ENCODE data around the gene FOXL1. TPM values are rescaled to one million over a fixed set of nuclear protein-coding genes. Genes with fewer than 3 reads are reported as not detected.

FOXL1 gene
- total and polyA plus RNA-seq, 9 of the 15 experiments (the other 6 are each of a cell fraction or from before 2014, with no cell fraction given) = not detected

DNA sequence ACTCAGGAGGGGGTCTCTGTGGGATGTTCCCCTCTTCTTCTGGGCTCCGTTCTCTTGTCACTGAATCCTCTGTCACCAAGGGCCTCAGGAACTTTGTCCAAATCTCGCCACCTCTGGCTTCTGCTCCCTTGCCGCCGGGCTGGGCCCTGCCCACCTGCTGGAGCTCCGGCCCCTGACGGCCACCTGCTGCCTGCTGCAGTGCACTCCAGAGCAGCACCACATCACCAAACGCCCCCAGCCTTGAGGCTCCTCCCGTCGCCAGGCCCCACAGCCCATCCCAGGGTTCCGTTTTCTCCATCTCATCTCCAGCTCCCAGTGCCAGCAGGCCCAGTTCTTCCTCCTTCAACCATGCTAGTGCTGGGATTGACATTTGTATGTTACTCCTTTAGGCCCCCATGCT lies 43.6 kb downstream of the FOXL1 start:
- Histone ChIP-seq H3K4me1 (replicated peaks in 1 of 2; ENCODE audit: control insufficient read depth in 2 of 2, insufficient read depth in 2 of 2, low read length in 2 of 2) (peaks cover 0 to 8% of the 10 kb centered on the region in 2 experiments; a peak in 3 of 5 replicates), H3K4me3 (no peak overlapping the region), H3K27me3 (ENCODE audit: control insufficient read depth in 2 of 2, insufficient read depth in 2 of 2, low read length in 2 of 2) (peaks cover 19 to 63% of the 10 kb centered on the region in 2 experiments), H3K9me1 (ENCODE audit: control insufficient read depth, insufficient read depth, low read length) (no peaks in the 10 kb centered on the region), H3K27ac (ENCODE audit: extremely low read depth, low read depth, low read length) (no peak overlapping the region), H4K20me1 (replicated peaks; ENCODE audit: control insufficient read depth, insufficient read depth, low read length) (0 out of 2 replicates have a peak, but pooled peaks cover 10% of the 10 kb centered on the region), H3K36me3 (ENCODE audit: control insufficient read depth, insufficient read depth, low read length) (no peaks in the 10 kb centered on the region), H3K79me2 (ENCODE audit: control insufficient read depth, insufficient read depth, low read length) (no peaks in the 10 kb centered on the region), H2AFZ (ENCODE audit: low read depth, low read length) (no peak overlapping the region), H3K4me2 (ENCODE audit: insufficient read depth, low read length) (no peak overlapping the region), H3K9ac (ENCODE audit: insufficient read depth in 1 of 2, low read depth in 2 of 2, low read length in 2 of 2) (no peak overlapping the region; a peak in 1 of 4 replicates), H3K9me3 (replicated peaks; ENCODE audit: control insufficient read depth, insufficient read depth, low read depth, low read length) (no peaks in the 10 kb centered on the region)
- DNase-seq (ENCODE audit: extremely low read depth in 1 of 4, low spot score in 3 of 4) (no peak), ATAC-seq (no peak), FAIRE-seq (no peak)
- intact Hi-C loops (cut with micrococcal nuclease) = no loop called here
- WGBS (ENCODE audit: insufficient coverage, low coverage, missing lambda C conversion rate) = 1% methylated on average over 10 of the region's 10 CpGs
- POLR2A ChIA-PET = no interaction called here
- CTCF ChIA-PET (ENCODE audit: low intra/inter-chr PET ratio) = no interaction called here
- TF ChIP-seq CCAR2 (IDR thresholded peaks at IDR 0.05; ENCODE audit: low read depth, low read length) (no peak), MXI1 (IDR thresholded peaks at IDR 0.05; ENCODE audit: low read depth, low read length) (no peak), FOXA1 (IDR thresholded peaks at IDR 0.05; ENCODE audit: borderline replicate concordance) (no peak), NFE2 (IDR thresholded peaks at IDR 0.05; ENCODE audit: low read depth) (no peak), TCF3 (CRISPR knock-in tag; IDR thresholded peaks at IDR 0.05) (no peak), ZNF239 (CRISPR knock-in tag; IDR thresholded peaks at IDR 0.05) (no peak), BACH1 (tag; IDR thresholded peaks at IDR 0.05) (no peak), RBM39 (optimal IDR thresholded peaks at IDR 0.05; ENCODE audit: low read depth, low read length) (no peak), ZNF146 (CRISPR knock-in tag; IDR thresholded peaks at IDR 0.05; ENCODE audit: unreplicated experiment) (no peak), RFX5 (IDR thresholded peaks at IDR 0.05; ENCODE audit: low read depth, low read length) (no peak), MAFK (IDR thresholded peaks at IDR 0.05; ENCODE audit: low read length) (no peak), TAF9B (IDR thresholded peaks at IDR 0.05; ENCODE audit: partially characterized antibody) (no peak), ZNF445 (CRISPR knock-in tag; IDR thresholded peaks at IDR 0.05; ENCODE audit: low read depth) (no peak), NR4A1 (CRISPR knock-in tag; IDR thresholded peaks at IDR 0.05) (no peak), NR4A1 (tag; IDR thresholded peaks at IDR 0.05) (no peak), PURB (CRISPR knock-in tag; IDR thresholded peaks at IDR 0.05; ENCODE audit: low read depth) (no peak), LCOR (CRISPR knock-in tag; IDR thresholded peaks at IDR 0.05) (no peak), ZNF717 (CRISPR knock-in tag; IDR thresholded peaks at IDR 0.05) (no peak), CBX8 (IDR thresholded peaks at IDR 0.05; ENCODE audit: borderline replicate concordance, extremely low read depth, low read depth, low read length, poor library complexity, severe bottlenecking) (no peak)
- TF ChIP-seq, protein P1, sequence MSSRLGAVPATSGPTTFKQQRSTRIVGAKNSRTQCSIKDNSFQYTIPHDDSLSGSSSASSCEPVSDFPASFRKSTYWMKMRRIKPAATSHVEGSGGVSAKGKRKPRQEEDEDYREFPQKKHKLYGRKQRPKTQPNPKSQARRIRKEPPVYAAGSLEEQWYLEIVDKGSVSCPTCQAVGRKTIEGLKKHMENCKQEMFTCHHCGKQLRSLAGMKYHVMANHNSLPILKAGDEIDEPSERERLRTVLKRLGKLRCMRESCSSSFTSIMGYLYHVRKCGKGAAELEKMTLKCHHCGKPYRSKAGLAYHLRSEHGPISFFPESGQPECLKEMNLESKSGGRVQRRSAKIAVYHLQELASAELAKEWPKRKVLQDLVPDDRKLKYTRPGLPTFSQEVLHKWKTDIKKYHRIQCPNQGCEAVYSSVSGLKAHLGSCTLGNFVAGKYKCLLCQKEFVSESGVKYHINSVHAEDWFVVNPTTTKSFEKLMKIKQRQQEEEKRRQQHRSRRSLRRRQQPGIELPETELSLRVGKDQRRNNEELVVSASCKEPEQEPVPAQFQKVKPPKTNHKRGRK (tag; IDR thresholded peaks at IDR 0.05) = no peak
- BruUV-seq (replicated peaks) = no TSS peak
- in situ Hi-C loops (cut with MboI) = no loop called here

All from K562 (cell line).